Mesenchymal stem cell (in vitro differentiated cells and primary cell): ENCODE measurements around the gene CLIC5.

Experiments
- DNase-seq: peaks from one replicate; pipeline ENCODE4 v3.0.0-alpha.2; 2013
- H2AFZ ChIP-seq: one replicate; pipeline ENCODE4 v1.6.1; 2013; ENCODE audit warnings: low read depth, mild to moderate bottlenecking, control low read depth, inconsistent platforms, low read length, moderate library complexity
- H2AK5ac ChIP-seq: 2 replicates; pipeline ENCODE4 v1.6.1; 2013; ENCODE audit warnings: low read length, moderate library complexity, mild to moderate bottlenecking, inconsistent platforms; ENCODE audit not compliant: severe bottlenecking
- H2BK120ac ChIP-seq: one replicate; pipeline ENCODE4 v1.6.1; 2013; ENCODE audit warnings: low read depth, mild to moderate bottlenecking, inconsistent platforms, low read length, moderate library complexity
- H2BK12ac ChIP-seq, 2 experiments: one replicate each; pipeline ENCODE4 v1.6.1; 2013; ENCODE audit warnings: inconsistent platforms in 2 of 2, low read length in 2 of 2, mild to moderate bottlenecking in 2 of 2, moderate library complexity in 2 of 2, control low read depth in 1 of 2
- H2BK15ac ChIP-seq: one replicate; pipeline ENCODE4 v1.6.1; 2013; ENCODE audit warnings: mild to moderate bottlenecking, low read depth, inconsistent platforms; ENCODE audit not compliant: poor library complexity, severe bottlenecking
- H2BK5ac ChIP-seq: 2 replicates; pipeline ENCODE4 v1.6.1; 2013; ENCODE audit warnings: low read depth, mild to moderate bottlenecking, low read length, control low read depth, inconsistent platforms; ENCODE audit not compliant: poor library complexity, severe bottlenecking
- H3K14ac ChIP-seq, 2 experiments: one replicate each; pipeline ENCODE4 v1.6.1; 2013; ENCODE audit warnings: inconsistent platforms in 2 of 2, low read length in 2 of 2, control low read depth in 1 of 2, mild to moderate bottlenecking in 1 of 2, moderate library complexity in 1 of 2
- H3K18ac ChIP-seq, 2 experiments: one replicate each; pipeline ENCODE4 v1.6.1; 2013; ENCODE audit warnings: inconsistent platforms in 2 of 2, low read length in 2 of 2, control low read depth in 1 of 2, low read depth in 1 of 2, mild to moderate bottlenecking in 1 of 2
- H3K23ac ChIP-seq, 2 experiments: one replicate each; pipeline ENCODE4 v1.6.1; 2013; ENCODE audit warnings: inconsistent platforms in 2 of 2, low read length in 2 of 2, mild to moderate bottlenecking in 2 of 2, moderate library complexity in 2 of 2, control low read depth in 1 of 2
- H3K27ac ChIP-seq: 2 replicates; pipeline ENCODE4 v1.5.1; 2013; ENCODE audit warnings: mild to moderate bottlenecking, moderate library complexity, low read length, control low read depth, inconsistent platforms; ENCODE audit not compliant: poor library complexity, severe bottlenecking
- H3K27me3 ChIP-seq, 2 experiments: 2 replicates each; pipeline versions ENCODE4 v1.6.1 to v1.7.0; 2013; ENCODE audit warnings: low read length in 2 of 2, mild to moderate bottlenecking in 2 of 2, moderate library complexity in 2 of 2, control low read depth in 1 of 2, inconsistent platforms in 1 of 2; ENCODE audit not compliant: control insufficient read depth in 1 of 2, insufficient read depth in 1 of 2
- H3K36me3 ChIP-seq, 2 experiments: 2 replicates each; pipeline versions ENCODE4 v1.6.1 to v1.7.0; 2013; ENCODE audit warnings: low read length in 2 of 2, control low read depth in 1 of 2, inconsistent platforms in 1 of 2, low read depth in 1 of 2, mild to moderate bottlenecking in 1 of 2; ENCODE audit not compliant: insufficient read depth in 2 of 2, control insufficient read depth in 1 of 2
- H3K4ac ChIP-seq, 2 experiments: one replicate each; pipeline ENCODE4 v1.6.1; 2013; ENCODE audit warnings: inconsistent platforms in 2 of 2, low read length in 2 of 2, mild to moderate bottlenecking in 2 of 2, moderate library complexity in 2 of 2, control low read depth in 1 of 2, low read depth in 1 of 2
- H3K4me1 ChIP-seq: 2 replicates; pipeline ENCODE4 v1.6.1; 2013; ENCODE audit warnings: low read depth, low read length, control low read depth; ENCODE audit not compliant: control insufficient read depth, insufficient read depth
- H3K4me2 ChIP-seq: 2 replicates; pipeline ENCODE4 v1.6.1; 2013; ENCODE audit warnings: low read length, mild to moderate bottlenecking, inconsistent platforms; ENCODE audit not compliant: poor library complexity, severe bottlenecking
- H3K4me3 ChIP-seq, 2 experiments: 2 replicates each; pipeline versions ENCODE4 v1.5.1 to v1.7.0; 2013; ENCODE audit warnings: low read length in 2 of 2, mild to moderate bottlenecking in 2 of 2, control low read depth in 1 of 2, low read depth in 1 of 2; ENCODE audit not compliant: insufficient read depth in 1 of 2
- H3K79me1 ChIP-seq: replicated peaks from 2 replicates; pipeline ENCODE4 v1.6.1; 2013; ENCODE audit warnings: mild to moderate bottlenecking, control low read depth, low read length, inconsistent platforms; ENCODE audit not compliant: poor library complexity, severe bottlenecking
- H3K9ac ChIP-seq: 2 replicates; pipeline ENCODE4 v1.7.0; 2013; ENCODE audit warnings: mild to moderate bottlenecking, low read length, moderate library complexity
- H3K9me3 ChIP-seq: 2 replicates; pipeline ENCODE4 v1.7.0; 2013; ENCODE audit warnings: mild to moderate bottlenecking, low read length; ENCODE audit not compliant: control insufficient read depth
- H4K8ac ChIP-seq: one replicate; pipeline ENCODE4 v1.6.1; 2013; ENCODE audit warnings: inconsistent platforms, mild to moderate bottlenecking, low read length, moderate library complexity
- H4K91ac ChIP-seq: one replicate; pipeline ENCODE4 v1.6.1; 2013; ENCODE audit warnings: mild to moderate bottlenecking, low read length, inconsistent platforms
- WGBS: methylation state at CpG from one replicate; pipeline ENCODE4 v1.1.7; 2013; ENCODE audit warnings: mixed read lengths; 5-methylcytosine and 5-hydroxymethylcytosine counted together

CLIC5 gene

GRCh38 chr6:45956176-45956575 lies 59.5 kb downstream of the CLIC5 start:
- no peak overlapping the region for H4K8ac ChIP-seq
- no peak overlapping the region for H3K4ac ChIP-seq
- H3K4me3 ChIP-seq = no peak overlapping the region
- no peak overlapping the region for H3K14ac ChIP-seq
- no peak overlapping the region for H2BK12ac ChIP-seq
- H3K23ac ChIP-seq = no peak overlapping the region
- peaks cover 3% of the 10 kb centered on the region for H3K4me1 ChIP-seq
- no peak for DNase-seq
- no peak overlapping the region for H2AFZ ChIP-seq
- peaks cover 0 to 33% of the 10 kb centered on the region in 2 experiments for H3K27me3 ChIP-seq
- 58% methylated on average over 5 of the region's 5 CpGs for WGBS
- H3K27ac ChIP-seq = no peak overlapping the region
- no peaks in the 10 kb centered on the region for H3K9me3 ChIP-seq
- H3K79me1 ChIP-seq = no peaks in the 10 kb centered on the region
- H3K18ac ChIP-seq = no peak overlapping the region
- no peak overlapping the region for H2BK120ac ChIP-seq
- H4K91ac ChIP-seq = no peak overlapping the region
- no peak overlapping the region for H2BK5ac ChIP-seq
- H3K4me2 ChIP-seq = no peak overlapping the region
- H2AK5ac ChIP-seq = no peak overlapping the region
- no peaks in the 10 kb centered on the region for H3K36me3 ChIP-seq
- H3K9ac ChIP-seq = no peak overlapping the region
- H2BK15ac ChIP-seq = no peak overlapping the region

- Histone ChIP-seq H3K36me3 (no peaks in the 10 kb centered on the region), H3K4me3 (no peak overlapping the region), H3K27me3 (peaks cover 0 to 33% of the 10 kb centered on the region in 2 experiments), H3K4ac (no peak overlapping the region), H3K18ac (no peak overlapping the region), H2BK15ac (no peak overlapping the region), H2AFZ (no peak overlapping the region), H3K14ac (no peak overlapping the region), H3K27ac (no peak overlapping the region), H3K4me2 (no peak overlapping the region), H4K8ac (no peak overlapping the region), H3K4me1 (peaks cover 3% of the 10 kb centered on the region), H2BK5ac (no peak overlapping the region), H3K23ac (no peak overlapping the region), H2AK5ac (no peak overlapping the region), H3K9me3 (no peaks in the 10 kb centered on the region), H2BK12ac (no peak overlapping the region), H3K9ac (no peak overlapping the region), H3K79me1 (no peaks in the 10 kb centered on the region), H4K91ac (no peak overlapping the region), H2BK120ac (no peak overlapping the region)
- no peak for DNase-seq
- 75% methylated on average over 1 of the region's 1 CpG for WGBS
Measured at GRCh38 chr6:45955597-45955996, 60.1 kb downstream of the CLIC5 start.

GRCh38 chr6:45952546-45952945 lies 63.1 kb downstream of the CLIC5 start:
- Histone ChIP-seq H2AFZ (no peak overlapping the region), H3K9me3 (no peaks in the 10 kb centered on the region), H3K18ac (no peak overlapping the region), H2BK120ac (no peak overlapping the region), H3K27ac (no peak overlapping the region), H2AK5ac (no peak overlapping the region), H3K23ac (no peak overlapping the region), H3K79me1 (no peaks in the 10 kb centered on the region), H2BK5ac (no peak overlapping the region), H3K9ac (no peak overlapping the region), H4K91ac (no peak overlapping the region), H2BK15ac (no peak overlapping the region), H3K4me2 (no peak overlapping the region), H3K4me3 (no peak overlapping the region), H3K27me3 (peaks cover 0 to 31% of the 10 kb centered on the region in 2 experiments), H3K4ac (no peak overlapping the region), H3K4me1 (peaks cover 2% of the 10 kb centered on the region), H2BK12ac (no peak overlapping the region), H3K36me3 (no peaks in the 10 kb centered on the region), H3K14ac (no peak overlapping the region), H4K8ac (no peak overlapping the region)
- 95% methylated on average over 3 of the region's 3 CpGs for WGBS
- DNase-seq = no peak

GRCh38 chr6:45952168-45952529 lies 63.5 kb downstream of the CLIC5 start:
- Histone ChIP-seq H2BK120ac (no peak overlapping the region), H3K4me3 (no peak overlapping the region), H3K23ac (no peak overlapping the region), H4K91ac (no peak overlapping the region), H4K8ac (no peak overlapping the region), H2BK12ac (no peak overlapping the region), H3K4me2 (no peak overlapping the region), H3K27me3 (peaks cover 0 to 27% of the 10 kb centered on the region in 2 experiments), H2BK15ac (no peak overlapping the region), H2AK5ac (no peak overlapping the region), H3K9me3 (no peaks in the 10 kb centered on the region), H3K9ac (no peak overlapping the region), H3K4ac (no peak overlapping the region), H2AFZ (no peak overlapping the region), H3K18ac (no peak overlapping the region), H3K14ac (no peak overlapping the region), H2BK5ac (no peak overlapping the region), H3K4me1 (peaks cover 2% of the 10 kb centered on the region), H3K27ac (no peak overlapping the region), H3K36me3 (no peaks in the 10 kb centered on the region), H3K79me1 (no peaks in the 10 kb centered on the region)
- DNase-seq = no peak
- WGBS = 86% methylated on average over 6 of the region's 7 CpGs
